RPMI8226 (cell line): ENCODE results near the gene EBF3.

Source experiments
- DNase-seq: peaks from one replicate; pipeline ENCODE4 v3.0.0-alpha.2; 2015

EBF3 gene

DNA sequence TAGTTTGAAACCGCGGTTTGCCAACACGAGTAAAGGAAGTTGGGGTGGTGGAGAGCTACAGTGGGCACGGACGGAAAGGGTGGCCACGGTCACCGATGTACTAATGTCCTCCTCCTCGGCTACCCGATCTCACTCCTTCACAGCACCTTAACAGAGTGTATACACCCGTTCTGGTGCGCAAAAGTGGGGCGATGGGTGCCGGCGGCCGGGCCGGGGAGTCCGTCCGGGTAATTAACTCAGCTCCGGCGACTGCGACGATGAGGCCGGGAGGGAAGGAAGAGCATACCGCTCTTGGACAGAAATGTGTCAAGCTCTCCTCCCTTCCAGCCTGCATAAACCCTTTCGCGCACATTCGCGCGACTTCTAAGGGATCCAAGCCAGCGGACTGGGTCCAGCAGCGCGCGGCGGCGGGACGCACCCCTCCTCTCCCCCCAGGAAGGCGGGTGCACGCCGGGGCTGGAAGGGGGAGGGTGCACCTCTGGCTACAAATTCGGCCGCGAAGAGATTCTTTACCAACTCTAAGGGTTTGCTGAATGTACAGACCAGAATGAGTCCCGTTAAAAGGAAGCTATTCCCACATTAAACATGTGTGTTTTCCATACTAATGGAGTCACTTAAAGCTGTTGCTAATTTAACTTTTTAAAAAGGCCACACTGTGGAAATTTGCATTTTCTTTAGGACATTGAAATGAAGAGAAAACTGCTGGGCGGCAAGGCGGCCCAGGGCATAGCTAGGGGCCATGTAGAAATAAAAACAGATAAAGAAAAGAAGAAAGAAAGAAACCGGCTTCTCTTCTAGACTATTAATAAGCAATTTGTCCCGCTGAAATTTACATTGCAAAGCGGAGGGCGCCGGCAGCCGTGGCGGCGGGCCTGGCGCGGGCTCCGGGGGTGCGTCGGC is 6.6 kb upstream of the EBF3 start:
- DNase-seq, result no peak

DNA sequence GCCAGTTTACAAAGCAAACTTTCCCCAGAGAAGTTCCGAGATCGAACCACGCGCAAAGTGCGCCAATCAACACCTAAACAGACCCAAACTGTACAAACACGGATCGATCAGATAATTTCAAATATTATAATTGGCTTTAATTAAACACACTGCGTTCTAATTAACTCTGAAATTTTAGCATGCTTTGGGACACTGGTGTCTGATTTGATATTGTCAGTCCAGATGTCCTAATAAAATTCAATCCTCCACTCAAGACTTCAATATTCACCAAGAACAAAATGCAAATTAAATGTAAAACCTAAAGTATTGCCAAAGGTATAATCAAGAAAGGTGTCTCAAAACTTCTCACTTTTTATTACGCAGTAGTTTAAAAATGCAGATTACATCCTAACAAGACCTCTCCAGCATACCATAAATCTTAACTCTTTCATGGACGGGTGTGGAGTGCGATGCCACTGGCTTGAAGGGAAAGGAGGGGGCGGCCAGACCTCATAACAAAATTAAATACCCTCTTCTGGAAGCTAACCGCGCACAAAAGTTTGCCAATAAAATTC is 5.9 kb upstream of the EBF3 start:
- no peak for DNase-seq

DNA sequence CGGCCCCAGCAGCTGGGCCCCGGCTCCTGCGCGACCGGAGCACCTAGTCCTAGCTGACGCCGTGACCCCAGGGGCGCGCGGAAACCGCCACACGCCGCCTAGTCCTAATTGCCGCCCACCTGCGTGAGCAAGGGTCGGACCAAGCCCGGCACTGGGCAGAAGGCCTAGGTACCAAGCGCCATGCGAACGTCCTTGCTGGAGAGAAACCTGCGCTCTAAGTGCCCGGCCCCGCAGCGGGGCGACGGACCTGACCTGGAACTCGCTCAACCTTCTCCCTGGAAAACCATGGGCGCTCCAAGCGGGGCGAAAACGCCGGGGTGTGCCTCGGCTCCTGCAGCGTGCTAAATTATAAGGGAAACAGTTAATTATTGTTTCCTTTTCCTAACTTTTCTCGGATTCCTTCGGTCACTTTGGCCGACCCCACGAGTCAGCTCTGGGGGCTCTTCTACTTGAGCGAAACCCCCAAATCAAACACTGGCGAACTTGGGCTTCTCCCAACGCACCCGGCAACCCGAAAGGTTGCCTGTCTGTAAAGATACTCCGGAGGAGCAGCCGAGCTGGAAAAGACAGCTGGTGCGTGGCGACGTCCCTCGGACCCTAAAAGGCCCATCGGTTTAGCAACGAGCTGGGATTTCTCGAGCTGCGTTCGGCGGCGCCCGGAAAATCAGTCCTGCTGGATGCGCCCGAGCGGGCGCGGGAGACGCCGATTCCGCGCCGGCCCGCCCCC is 5.3 kb upstream of the EBF3 start:
- no peak for DNase-seq

DNA sequence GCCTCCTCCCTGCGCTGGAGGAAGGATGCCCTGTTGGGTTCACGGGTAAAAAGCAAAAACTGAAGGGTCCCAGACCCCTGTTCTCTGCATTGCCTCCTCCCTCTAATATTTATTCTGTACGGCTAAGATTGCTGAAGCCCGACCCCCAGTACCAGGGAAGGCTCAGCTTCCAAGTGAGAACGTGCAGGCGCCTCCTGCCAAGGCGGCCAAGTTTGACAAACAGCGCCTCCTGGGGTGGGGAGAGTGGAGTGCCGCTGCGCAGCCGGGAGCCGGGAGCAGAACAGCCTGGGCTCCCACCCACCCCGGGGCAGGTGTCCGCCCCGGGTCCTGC is 4.7 kb upstream of the EBF3 start:
- DNase-seq, result no peak

DNA sequence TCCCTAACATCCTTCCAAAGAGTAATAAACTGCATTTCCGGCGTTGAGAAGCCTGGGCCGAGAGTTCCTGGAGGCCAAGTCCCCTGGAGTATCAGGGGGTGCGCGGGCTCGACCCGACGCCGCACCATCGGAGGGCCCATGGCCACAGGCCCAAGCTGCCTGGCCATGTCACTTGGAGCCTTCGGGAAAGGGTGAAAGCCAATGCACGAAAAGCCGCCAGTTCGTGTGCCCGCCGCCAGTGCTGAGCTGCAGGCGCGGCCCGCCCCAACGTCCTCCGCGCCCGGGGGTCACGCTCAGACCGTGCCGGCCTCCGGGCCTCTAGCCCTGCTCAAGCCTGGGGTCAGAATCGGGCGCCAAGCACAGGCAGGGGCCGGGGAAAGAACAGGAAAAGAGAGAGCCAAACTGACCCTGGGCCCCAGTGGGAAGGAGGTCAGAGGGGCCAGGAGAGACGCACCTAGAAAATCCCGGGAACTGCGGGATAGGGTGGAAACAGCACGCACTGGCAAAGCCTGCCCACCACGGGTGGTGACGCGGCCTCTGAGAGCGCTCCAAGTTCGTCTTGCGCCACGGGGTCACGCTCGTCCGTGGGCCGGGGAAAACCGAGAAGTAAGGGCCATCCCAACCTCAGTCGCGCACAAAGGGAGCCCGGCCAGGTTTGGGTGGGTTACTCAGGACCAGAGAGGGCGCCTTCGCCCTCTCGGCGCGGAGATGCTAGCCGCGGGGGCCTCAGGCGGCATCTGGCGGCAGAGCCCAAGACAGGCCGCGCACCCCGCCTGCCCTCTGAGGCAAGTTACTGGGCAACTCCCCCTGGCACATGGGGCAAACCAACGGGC is 4.2 kb upstream of the EBF3 start:
- DNase-seq, result no peak

DNA sequence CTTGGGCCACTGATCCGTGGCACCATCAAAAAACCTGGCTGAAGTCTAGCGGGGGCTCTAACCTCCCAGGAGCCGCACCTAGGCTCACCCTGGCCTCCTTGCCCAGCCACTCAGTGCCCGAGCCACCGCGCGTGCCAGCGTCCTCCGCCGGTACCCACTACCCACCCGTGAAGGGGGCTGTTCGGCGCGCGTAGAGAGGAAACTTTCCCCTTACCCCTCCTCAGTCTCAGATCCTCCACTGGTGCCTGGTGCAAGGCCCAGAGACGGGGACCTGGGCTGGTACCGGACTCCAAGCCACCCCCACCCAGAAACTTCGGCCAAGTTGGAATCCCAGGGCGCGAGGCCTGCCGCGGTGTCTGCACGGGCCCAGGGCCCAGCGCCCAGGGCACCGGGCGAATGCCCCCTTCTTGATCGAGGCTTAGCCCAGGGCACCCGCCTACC is 3.5 kb upstream of the EBF3 start:
- DNase-seq, result no peak

DNA sequence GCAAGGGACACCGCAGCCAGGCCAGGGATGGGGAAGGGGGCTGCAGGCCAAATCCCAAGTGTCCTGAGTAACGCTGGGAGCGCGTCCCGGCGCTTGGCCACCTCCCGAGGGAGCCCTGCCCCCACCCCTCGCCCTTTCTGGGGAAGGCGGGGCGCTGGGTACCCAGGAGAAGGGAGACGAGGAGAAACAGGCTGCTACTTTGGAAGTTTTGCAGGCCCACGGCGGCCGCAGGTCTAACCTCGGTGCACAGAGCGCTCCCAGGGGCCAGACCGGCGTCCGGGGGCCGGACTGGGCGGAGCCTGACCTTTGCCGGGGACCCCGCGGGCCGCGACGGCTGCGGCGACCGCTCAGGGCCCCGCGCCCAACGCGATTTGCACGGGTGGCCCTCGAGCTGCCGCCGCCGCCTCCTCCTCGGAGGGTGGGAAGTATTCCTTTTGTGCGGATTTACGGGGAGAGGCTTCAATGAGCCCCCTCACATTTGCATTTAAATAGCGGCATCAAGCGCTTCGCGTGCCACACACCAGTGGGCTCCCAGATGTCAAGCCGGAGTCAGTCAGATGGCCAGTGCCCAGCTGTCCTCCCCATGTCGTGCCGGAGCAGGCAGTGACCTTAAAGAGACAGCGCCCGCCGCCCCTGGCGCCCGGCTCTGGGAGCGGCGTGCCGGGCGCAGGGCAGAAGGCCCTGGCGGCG is 3.0 kb upstream of the EBF3 start:
- no peak for DNase-seq

DNA sequence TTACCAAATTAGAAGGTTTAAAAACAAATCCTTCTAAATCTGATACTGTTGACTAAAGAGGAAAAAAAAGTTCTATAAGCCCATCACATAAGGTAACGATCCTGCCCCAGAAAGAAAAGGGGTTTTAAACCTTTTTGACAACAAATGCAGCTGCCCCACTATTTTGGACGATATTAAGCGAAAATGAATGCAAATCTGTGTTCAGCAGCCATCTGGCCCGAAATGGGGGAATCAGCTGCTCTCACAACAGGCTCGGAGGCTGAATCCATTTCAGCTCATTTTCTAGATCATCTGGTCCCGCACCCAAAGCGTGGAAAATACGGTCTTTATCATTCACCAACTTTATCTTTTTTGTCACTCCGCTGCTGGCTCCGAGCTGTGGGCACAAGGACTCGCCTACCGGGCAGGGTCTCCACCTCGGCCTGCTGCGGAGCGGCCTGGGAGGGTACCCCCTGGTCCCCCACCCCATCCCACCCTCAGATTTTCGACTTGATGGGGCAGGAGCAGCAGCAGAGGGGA is 2.4 kb upstream of the EBF3 start:
- DNase-seq, result no peak

DNA sequence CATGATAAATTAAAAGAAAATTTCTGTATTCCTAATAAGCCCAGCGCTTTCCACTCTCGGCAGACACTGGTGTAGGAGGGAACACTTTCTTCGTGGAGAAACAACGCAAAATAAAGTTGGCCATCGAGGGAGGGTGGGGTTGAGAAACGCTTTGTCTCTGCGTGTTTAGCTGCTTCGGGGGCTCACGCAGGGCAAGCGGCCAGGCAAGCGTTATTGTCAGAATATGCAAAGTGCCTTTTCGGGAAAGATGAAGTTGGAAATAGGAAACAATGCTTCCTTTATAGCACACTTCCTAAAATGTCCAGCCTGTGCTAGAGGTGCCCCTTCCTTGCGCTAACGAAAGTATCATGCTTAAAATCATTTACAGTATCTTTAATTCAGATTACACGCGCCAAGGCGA is 1.9 kb upstream of the EBF3 start:
- no peak for DNase-seq

DNA sequence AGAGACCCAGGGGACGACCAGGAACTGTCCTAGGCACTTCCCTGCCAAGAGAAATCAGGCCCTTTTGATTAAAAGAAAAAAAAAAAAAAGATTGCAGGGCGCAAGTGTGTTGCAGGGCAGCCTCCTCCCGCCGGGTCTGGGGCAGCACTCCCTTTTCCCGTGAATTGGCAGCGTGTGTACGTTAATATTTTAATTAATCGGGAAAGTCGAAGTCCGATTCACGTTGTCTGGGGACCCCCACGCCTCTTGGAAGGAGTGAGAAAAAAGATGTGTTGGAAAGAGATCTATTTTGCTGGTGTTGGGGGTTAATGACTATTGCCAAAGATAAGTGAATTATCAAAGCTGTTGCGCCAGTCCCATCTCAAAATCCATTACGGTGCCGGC is 1.3 kb upstream of the EBF3 start:
- no peak for DNase-seq

DNA sequence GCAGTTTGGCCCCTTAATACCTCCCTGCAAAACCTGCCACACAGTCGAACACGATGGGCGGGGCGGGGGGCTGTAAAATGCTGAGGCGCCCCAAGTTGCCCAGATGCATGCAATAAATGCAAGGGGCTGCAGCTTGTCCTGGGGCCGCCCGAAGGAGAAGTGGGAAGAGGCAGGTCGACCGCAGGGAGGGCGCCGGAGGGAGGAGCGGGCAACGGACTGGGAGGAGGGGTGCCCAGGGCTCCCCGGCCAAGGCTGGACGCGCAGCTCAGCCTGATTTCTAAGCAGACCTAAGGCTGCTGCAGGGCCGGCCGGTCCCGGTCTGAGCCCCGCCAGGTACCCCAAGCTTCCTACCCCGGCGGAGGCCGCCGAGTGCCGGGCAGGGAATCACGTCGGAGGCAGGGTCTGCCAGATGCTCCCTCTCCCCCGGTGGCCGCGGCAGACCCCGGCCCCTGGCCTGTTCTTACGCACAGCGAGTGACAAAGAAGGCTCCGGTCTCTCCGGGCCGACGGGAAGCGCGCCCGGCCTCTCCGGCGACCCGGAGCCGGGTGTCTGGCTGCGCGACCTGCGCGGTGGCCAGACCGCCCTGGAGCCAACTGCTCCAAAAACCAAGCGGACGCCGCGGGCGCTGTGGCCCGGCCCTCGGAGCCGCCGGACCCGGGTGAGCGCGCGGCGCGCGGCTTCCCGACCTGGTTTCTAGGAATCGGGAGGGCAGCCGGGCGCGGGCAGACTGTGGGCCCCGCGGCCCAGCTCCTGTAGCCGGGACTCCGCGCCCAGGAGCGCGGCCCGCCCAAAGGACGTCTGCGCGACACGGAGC is 744 bp upstream of the EBF3 start:
- no peak for DNase-seq

DNA sequence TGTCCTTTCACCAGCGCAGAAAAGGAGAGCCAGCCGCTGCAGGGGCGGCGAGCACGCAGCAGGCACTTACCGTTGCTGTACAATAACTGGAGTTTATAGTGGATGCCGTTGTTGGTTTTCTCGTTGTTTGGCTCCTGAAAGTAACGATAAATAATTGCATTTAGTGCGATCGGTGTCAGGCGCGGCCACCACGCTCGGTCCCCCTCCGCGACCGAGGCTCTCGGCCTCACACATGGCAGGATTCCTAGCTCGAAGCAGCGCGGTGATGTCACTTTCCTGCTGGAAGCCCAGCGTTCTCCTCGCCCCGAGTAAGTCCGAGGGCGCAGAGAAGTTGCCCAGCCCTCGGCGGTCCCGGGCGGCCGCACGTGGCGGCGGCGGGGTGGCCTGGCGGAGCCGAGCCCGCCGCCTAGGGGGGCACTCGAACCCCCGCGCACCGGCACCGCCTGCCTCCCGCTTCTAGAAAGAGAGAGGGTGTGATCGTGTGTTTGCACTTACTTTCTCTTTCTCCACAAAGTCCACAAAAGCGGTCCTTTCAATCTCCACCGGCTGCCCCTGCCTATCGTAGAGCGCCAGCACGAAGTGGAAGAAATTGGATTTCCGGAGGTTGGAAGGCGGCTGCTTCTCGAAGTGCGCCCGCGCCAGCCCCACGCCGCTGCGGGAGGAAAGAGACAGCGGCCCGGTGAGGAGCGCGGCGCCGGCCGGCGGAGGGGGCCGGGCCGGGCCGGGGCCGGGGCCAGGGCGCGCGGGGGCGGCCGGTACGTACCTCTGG is 1.0 kb downstream of the EBF3 start:
- no peak for DNase-seq

DNA sequence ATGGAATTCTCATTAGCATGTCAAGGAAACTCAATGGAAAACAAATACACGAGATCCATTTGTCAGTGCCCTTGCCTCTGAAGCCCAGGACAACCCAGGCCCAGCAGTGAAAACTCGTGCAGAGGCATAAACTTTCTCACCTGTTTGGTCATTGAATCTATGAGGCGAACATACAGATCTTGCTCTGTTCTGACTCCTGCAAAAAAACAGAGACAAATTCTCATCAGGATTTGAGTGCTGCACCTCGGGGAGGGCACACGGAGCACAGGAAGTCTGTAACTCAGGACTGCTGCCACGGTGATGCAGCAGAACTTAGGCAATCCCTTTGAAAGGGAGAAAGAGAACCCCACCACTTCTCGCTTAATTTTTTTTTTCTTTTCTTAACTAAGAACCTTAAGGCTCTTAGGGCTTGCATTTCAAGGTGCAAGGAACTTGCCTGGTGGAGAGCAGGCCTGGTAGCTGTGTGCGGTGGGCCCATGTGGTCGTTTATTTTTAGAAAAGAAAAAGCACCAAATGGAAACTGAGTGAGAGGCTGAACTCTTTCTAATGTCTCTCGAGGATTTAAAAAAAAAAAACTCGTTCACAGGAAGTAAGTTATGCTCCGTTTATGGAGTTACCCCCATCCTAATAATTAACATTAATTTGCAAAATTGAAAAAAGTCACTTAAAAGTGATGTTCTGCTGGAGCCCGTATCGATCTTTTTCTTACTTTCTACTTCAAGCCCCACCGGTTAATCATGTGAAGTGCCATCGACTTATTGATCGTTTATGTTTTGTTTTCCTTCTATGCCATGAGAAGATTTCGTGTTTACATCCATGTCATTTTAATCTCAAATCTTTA is 1.8 kb downstream of the EBF3 start:
- no peak for DNase-seq

DNA sequence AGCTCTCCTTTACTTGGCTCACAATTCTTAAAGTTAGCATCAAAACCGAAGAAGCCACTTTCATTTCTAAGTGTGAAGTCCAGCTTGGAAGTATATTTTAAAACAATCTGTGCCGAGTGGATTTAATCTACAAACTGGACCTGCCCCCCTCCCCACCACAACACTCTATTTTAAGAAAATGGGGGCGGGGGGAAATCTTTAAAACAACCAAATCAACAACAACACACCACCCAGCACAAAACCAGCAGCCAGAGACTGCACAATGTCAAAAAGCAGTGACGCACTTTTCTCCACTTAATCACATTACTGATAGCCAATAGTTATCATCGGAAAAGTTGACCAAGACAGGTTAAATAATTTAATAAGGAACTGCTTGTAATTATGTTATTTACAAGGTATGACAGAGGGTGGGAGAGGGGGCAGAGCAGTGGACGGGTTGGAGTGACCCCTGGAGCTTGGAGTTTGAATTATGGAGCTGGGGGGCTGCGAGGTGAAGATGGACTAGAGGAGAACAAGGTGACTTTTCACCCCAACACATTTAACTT is 2.8 kb downstream of the EBF3 start:
- DNase-seq, result no peak

DNA sequence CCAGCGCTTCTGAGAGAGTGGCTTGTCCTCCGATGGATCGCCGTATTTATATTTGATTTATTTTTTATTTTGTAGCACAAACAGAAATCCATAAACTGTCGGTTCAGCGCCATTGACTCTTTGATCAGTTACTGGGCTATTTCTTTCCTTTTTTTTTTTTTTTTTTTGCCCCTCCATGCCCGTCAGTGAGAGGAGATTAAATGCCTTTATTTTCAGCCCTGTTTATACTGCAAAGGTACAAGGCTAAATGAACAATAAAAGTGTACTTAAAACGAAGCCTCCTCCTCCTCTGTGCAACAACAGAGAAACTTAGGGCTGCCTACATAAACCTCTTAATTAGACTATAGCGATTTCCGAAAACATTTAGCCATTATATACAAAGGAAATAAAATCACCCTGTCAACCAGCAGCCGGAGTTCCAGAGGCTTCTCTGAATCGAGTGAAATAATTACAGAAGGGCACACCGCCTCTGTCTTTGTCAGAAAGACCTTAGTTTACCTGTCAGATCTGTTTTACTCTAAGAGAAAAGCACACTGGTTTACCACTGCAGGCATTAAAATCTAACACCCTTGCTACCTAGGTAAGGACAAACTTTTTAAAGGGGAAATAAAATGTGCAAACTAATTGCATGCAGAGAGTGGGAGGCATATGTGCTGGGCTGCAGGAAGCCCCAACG is 3.5 kb downstream of the EBF3 start:
- no peak for DNase-seq

DNA sequence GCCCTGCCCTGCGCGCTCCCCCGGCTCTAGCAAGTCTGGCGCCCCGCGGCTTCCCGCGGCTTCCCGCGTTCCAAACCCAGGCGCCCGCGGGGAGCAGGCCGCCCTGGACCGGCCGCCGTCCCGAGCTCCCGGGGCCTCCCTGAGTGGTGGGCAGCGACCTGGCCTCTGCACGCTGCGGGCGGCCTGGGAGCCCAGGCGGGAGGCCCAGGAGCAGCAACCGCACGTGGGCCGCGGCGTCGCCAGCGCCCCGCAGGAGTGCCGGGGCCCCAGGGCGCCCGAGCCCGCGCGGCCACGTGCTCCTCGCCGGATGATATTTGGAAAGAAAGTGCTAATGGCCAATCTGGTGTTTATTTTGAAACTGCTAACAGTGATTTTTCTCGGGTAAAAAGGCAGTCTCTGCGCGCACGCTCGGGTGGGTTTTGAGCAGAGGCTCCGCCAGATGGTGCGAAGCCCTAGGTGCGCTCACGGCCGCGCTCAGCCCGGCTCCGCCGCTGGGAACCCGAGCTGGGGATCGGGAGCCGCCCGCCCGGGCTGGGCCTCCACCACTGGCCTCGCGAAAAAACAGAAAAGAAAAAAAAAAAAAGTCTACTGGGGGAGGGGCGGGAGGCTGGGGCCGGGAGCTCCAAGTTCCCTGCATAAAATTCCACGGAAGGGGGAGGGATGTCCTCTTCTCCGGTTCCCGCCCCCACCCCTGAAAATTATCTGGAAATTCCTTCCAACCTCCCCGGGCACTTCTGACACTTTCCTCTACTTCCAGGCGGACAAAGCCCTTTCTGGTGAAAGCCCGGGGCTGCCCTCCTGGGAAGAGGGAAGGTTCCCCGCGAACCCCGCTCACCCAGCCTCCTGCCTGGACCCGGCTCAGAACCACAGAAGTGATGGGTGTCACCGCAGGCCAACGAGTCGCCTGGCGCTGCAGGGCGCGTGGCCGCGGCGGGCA is 4.3 kb downstream of the EBF3 start:
- DNase-seq, result no peak
